D721Med (cell line): ENCODE measurements around the gene CCDC88C.

Source experiments
- DNase-seq: peaks from one replicate; pipeline ENCODE4 v3.0.0; 2011; ENCODE audit warnings: low spot score; ENCODE audit not compliant: insufficient read length
- FAIRE-seq: peaks from 2 replicates; lab custom pipeline; 2011; peaks lifted over from hg19 to GRCh38; lab: Jason Lieb, UNC
- TF ChIP-seq, protein P1 (sequence below): IDR thresholded peaks from 2 replicates; pipeline ENCODE4 v1.5.1; 2012; ENCODE audit warnings: mild to moderate bottlenecking, control low read depth; ENCODE audit not compliant: insufficient read depth; ENCODE audit errors: missing control alignments

CCDC88C gene

DNA sequence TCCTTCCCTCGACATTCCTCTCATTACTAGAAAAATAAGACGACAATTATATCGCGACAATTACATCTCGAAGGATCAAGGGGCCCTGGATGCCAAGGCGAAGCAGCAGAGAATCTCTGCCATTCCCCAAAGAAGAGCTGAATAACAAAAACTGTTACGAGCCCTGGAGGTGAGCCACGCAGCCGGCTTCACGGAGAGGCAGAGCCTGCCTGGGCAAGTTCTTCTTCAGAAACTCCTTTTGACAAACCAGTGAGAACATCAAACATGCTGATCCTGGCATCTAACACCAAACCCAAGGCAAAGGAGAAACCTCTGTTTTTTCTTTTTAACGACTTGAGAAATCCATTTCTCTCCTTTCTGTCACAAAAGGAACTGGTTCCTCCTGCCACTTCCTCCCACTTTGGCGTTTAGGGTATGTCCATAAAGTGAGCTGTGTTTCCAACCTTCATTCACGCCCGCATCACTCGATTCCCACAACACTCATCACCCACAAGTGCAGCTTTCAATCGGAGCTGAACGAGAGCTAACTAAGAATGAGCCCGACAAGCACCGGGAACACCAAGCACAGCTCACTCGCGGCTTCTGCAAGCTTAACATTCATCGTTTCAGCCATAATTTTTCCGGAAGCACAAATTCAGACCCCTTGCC, 21.5 kb downstream of the CCDC88C start:
- FAIRE-seq (no peak), DNase-seq (no peak)
- TF ChIP-seq, protein P1, sequence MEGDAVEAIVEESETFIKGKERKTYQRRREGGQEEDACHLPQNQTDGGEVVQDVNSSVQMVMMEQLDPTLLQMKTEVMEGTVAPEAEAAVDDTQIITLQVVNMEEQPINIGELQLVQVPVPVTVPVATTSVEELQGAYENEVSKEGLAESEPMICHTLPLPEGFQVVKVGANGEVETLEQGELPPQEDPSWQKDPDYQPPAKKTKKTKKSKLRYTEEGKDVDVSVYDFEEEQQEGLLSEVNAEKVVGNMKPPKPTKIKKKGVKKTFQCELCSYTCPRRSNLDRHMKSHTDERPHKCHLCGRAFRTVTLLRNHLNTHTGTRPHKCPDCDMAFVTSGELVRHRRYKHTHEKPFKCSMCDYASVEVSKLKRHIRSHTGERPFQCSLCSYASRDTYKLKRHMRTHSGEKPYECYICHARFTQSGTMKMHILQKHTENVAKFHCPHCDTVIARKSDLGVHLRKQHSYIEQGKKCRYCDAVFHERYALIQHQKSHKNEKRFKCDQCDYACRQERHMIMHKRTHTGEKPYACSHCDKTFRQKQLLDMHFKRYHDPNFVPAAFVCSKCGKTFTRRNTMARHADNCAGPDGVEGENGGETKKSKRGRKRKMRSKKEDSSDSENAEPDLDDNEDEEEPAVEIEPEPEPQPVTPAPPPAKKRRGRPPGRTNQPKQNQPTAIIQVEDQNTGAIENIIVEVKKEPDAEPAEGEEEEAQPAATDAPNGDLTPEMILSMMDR = no peak

DNA sequence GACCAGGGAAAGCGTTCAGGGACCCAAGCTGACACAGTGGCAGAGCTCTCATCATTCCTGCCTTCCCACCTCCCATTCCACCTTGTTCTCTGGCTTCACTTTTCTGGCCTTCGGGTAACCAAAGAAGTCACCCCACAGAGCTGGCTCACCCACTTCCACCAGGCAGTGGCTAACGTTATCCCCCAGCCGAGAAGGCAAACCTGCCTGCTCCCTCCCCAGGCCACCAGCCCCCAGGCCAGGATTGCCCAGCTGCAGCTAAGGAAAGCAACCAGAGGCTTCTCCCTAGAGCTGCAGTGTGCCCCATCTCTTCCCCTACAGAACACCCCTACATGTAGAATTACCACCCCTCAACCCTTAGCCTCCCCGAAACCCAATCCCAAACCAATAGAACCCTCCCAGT, 22.2 kb downstream of the CCDC88C start:
- TF ChIP-seq, protein P1 = no peak
- no peak for DNase-seq
- no peak for FAIRE-seq

DNA sequence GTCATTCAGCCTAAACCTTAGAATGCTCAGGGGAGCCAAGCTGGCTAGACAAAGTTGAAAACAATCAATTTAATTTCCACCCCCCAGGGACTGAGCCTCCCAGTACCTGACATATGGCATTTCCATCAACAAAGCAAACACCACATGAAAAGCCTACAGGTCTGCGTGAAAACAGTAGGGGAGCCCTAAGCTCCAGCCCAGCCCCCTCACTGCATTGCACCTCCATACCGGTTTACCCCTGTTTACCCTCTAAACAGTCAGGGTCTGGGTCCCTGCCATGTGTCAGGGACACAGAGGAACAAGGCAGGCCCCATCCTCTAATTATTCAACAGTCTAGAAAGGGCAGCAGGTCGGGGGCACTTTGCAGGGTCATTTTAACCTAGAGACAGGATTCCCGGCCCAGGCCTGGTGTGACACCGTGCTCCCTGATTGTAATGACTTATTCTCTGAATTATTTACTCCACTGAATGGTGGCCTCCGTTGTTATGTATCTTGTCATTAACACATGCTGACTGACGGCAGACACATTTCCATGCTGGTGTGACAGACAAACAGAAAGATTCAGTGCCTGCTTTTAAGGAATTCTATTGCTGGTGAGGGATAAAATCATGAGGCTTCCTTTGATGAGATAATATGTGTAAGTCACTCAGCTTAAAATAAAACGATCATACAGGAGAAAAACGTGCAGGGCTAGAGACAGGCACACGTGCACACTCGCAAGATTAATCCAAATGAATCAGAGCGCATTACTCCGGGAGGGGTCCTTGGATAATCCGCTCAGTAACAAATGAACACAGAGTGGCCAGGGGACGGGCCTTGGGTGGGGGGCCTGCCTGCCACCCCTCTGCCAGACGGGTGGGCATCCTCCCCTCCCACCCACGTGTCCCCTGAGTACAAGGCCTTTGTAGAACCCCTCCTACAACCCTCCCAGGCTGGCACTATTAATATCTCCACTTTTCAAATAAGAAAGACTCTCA, 23.2 kb downstream of the CCDC88C start:
- FAIRE-seq = peak; percentile 79
- TF ChIP-seq, protein P1 = no peak
- DNase-seq = no peak

DNA sequence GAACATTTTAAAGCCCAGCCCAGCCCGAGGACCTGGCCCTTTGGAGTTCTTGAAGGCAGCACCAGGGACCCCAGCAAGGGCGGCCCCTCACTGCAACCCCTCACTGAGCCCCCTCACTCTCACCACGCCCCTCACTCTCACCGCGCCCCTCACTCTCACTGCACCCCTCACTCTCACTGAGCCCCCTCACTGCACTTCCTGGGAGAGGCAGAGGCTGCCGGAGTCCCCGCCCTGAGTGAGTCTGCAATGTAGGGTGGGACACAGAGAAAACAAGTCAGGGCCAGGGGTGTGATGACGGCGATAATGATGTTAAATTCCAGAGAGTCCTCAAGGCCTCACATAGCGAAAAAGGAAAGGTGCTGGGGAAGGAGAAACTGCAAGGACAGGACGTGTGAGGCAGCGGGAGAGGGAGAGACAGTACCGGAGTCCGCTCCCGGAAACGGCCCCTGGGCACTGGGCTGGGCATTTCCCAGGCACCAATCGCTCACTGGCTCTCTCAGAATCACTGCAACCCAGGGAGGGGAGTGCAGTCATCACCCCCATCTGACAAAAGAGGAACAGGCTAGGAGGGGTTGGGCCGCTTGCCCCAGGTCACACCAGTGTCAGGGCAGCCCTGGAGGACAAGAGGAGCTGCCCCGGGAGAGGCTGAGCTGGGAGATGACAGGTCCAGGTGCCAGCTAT, 24.9 kb downstream of the CCDC88C start:
- no peak for FAIRE-seq
- TF ChIP-seq, protein P1 = no peak

DNA sequence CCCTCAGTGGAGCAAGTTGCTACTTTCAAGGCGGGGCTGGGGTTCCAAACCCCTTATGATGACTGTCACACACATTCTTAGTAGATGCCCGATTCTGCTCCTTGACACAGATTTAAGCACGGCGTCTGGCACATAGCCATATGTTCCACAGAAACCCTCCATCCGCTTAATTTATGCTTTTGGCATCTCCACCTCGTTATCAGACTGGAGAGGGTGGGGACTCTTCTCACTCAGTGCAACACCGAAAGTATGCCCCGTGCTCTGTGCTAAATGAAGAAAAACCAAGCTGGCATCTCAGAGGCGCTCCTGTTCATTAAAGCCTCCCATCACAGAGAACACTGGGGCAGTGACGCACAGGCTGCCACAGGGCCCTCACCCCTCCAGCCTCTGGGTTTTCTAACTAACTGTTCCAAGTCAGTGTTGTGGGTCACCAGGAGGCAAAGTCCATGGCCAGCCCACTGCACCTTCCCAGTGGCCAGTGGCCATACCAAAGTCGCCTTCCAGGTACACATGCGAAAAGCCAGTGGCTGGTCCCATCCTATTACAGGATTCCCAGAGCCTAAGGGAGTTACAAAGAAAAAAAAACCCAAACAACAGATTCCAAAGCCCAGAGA, 27.3 kb downstream of the CCDC88C start:
- no peak for FAIRE-seq
- TF ChIP-seq, protein P1 = no peak
- no peak for DNase-seq

More for the DNA sequence above, 24.9 kb downstream of the CCDC88C start:
- DNase-seq = no peak

DNA sequence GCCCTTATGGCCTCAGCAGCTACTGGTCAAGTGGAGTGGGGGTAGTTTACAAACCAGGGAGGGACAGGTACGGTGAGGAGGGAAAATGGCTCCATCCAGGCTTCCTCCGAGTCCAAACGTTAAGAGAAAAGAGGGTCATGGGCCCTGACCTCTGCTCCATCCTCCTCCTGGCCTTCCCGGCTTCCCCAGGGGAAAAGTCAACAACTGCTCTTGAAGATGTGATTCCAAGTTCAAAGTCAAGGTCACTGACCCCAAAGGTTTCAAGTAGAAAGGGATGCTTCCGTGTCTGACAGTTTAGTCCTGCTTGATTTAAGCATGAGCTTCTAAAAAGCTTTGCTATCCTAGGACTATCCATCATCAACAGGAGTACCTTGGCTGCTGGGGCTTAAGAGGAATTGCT, 28.5 kb downstream of the CCDC88C start:
- TF ChIP-seq, protein P1 = no peak
- no peak for FAIRE-seq
- DNase-seq = no peak
